ENCODE results near the gene CFAP100. TPM values are rescaled to one million over a fixed set of nuclear protein-coding genes. Genes with fewer than 3 reads are reported as not detected.

Gene CFAP100
- total RNA-seq, 1 experiment from 2014 or later, result not detected

GRCh38 chr3:126484148-126484547 lies 89.4 kb downstream of the CFAP100 start:
- no peaks in the 10 kb centered on the region for H3K36me3 ChIP-seq (ENCODE audit: control insufficient read depth, insufficient read depth, low read length)
- H3K4me1 ChIP-seq, result no peaks in the 10 kb centered on the region
- TF ChIP-seq, protein P1, sequence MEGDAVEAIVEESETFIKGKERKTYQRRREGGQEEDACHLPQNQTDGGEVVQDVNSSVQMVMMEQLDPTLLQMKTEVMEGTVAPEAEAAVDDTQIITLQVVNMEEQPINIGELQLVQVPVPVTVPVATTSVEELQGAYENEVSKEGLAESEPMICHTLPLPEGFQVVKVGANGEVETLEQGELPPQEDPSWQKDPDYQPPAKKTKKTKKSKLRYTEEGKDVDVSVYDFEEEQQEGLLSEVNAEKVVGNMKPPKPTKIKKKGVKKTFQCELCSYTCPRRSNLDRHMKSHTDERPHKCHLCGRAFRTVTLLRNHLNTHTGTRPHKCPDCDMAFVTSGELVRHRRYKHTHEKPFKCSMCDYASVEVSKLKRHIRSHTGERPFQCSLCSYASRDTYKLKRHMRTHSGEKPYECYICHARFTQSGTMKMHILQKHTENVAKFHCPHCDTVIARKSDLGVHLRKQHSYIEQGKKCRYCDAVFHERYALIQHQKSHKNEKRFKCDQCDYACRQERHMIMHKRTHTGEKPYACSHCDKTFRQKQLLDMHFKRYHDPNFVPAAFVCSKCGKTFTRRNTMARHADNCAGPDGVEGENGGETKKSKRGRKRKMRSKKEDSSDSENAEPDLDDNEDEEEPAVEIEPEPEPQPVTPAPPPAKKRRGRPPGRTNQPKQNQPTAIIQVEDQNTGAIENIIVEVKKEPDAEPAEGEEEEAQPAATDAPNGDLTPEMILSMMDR (IDR thresholded peaks at IDR 0.05; ENCODE audit: insufficient read depth in 1 of 2, low read depth in 1 of 2, low read length in 1 of 2, severe bottlenecking in 1 of 2, unreplicated experiment in 1 of 2), result no peak
- H3K4me1 Mint-ChIP-seq (ENCODE audit: low read depth, unreplicated experiment), result no peaks in the 10 kb centered on the region
- H3K27me3 ChIP-seq (replicated peaks; ENCODE audit: control insufficient read depth, insufficient read depth, low read length), result no peaks in the 10 kb centered on the region
- no peak for DNase-seq
- POLR2A ChIA-PET, result no interaction called here
- H3K4me3 ChIP-seq (ENCODE audit: low read depth, low read length), result no peak overlapping the region
- BruUV-seq (replicated peaks), result no TSS peak
- H3K27me3 Mint-ChIP-seq (ENCODE audit: insufficient read depth, unreplicated experiment), result no peaks in the 10 kb centered on the region
- H3K36me3 Mint-ChIP-seq (ENCODE audit: insufficient read depth, unreplicated experiment), result no peaks in the 10 kb centered on the region
- CTCF ChIA-PET, result interaction anchor here (0.7 kb wide), 1 partner anchor 1043 kb away, joined by 3 read pairs; no protein-coding TSS in a partner anchor
- H3K27ac Mint-ChIP-seq (ENCODE audit: unreplicated experiment), result no peak overlapping the region
- intact Hi-C loops (cut with micrococcal nuclease; ENCODE audit: unreplicated experiment), result no loop called here
- H3K4me3 Mint-ChIP-seq (ENCODE audit: unreplicated experiment), result no peak overlapping the region
- no peaks in the 10 kb centered on the region for H3K9me3 ChIP-seq
- H3K9me3 Mint-ChIP-seq (ENCODE audit: unreplicated experiment), result no peaks in the 10 kb centered on the region

GRCh38 chr3:126484662-126485061 lies 90.0 kb downstream of the CFAP100 start:
- DNase-seq, result no peak
- no peak overlapping the region for H3K27ac Mint-ChIP-seq (ENCODE audit: unreplicated experiment)
- Histone ChIP-seq H3K27me3 (replicated peaks; ENCODE audit: control insufficient read depth, insufficient read depth, low read length) (no peaks in the 10 kb centered on the region), H3K4me1 (no peaks in the 10 kb centered on the region), H3K4me3 (ENCODE audit: low read depth, low read length) (no peak overlapping the region), H3K9me3 (no peaks in the 10 kb centered on the region), H3K36me3 (ENCODE audit: control insufficient read depth, insufficient read depth, low read length) (no peaks in the 10 kb centered on the region)
- CTCF ChIA-PET, result interaction anchor here (0.7 kb wide), 1 partner anchor 1043 kb away, joined by 3 read pairs; no protein-coding TSS in a partner anchor
- no peak overlapping the region for H3K4me3 Mint-ChIP-seq (ENCODE audit: unreplicated experiment)
- POLR2A ChIA-PET, result no interaction called here
- BruUV-seq (replicated peaks), result no TSS peak
- intact Hi-C loops (cut with micrococcal nuclease; ENCODE audit: unreplicated experiment), result no loop called here
- H3K36me3 Mint-ChIP-seq (ENCODE audit: insufficient read depth, unreplicated experiment), result no peaks in the 10 kb centered on the region
- H3K4me1 Mint-ChIP-seq (ENCODE audit: low read depth, unreplicated experiment), result no peaks in the 10 kb centered on the region
- no peaks in the 10 kb centered on the region for H3K27me3 Mint-ChIP-seq (ENCODE audit: insufficient read depth, unreplicated experiment)
- no peaks in the 10 kb centered on the region for H3K9me3 Mint-ChIP-seq (ENCODE audit: unreplicated experiment)
- TF ChIP-seq, protein P1 (IDR thresholded peaks at IDR 0.05; ENCODE audit: insufficient read depth in 1 of 2, low read depth in 1 of 2, low read length in 1 of 2, severe bottlenecking in 1 of 2, unreplicated experiment in 1 of 2), result no peak

DNA sequence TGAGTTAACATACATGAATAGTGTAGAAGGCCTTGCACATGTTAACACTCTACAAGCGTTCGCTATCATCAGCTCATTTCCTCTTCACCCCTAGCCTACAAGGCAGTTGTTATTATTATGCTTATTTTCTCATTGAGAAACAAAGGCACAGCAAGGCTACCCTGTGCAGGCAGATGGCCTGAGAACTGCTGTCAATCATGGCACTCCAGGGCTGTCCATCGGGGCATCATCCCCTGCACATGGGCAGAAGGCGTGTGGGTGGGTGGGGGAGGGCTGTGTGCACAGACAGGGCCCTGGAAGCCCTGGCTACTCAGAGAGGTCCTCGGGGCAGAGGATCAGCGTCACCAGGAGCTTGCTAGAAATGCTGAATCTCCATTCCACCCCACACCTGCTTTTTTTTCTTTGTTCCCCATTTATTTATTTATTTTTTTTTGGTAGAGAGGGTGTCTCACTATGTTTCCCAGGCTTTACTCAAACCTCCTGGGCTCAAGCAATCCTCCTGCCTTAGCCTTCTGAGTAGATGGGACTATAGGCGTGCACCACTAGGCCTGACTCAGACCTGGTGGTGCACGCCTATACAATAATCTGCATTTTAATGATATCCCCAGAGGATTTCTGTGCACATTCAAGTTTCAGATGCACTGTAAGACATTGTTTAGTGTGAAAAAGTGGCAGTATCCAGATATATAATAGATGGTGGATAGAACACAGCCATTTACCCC lies 90.6 kb downstream of the CFAP100 start:
- Histone ChIP-seq H3K27me3 (replicated peaks; ENCODE audit: control insufficient read depth, insufficient read depth, low read length) (no peaks in the 10 kb centered on the region), H3K4me3 (ENCODE audit: low read depth, low read length) (no peak overlapping the region), H3K9me3 (no peaks in the 10 kb centered on the region), H3K4me1 (no peaks in the 10 kb centered on the region), H3K36me3 (ENCODE audit: control insufficient read depth, insufficient read depth, low read length) (no peaks in the 10 kb centered on the region)
- Mint-ChIP-seq H3K36me3 (ENCODE audit: insufficient read depth, unreplicated experiment) (no peaks in the 10 kb centered on the region), H3K27ac (ENCODE audit: unreplicated experiment) (no peak overlapping the region), H3K27me3 (ENCODE audit: insufficient read depth, unreplicated experiment) (no peaks in the 10 kb centered on the region), H3K4me1 (ENCODE audit: low read depth, unreplicated experiment) (no peaks in the 10 kb centered on the region), H3K4me3 (ENCODE audit: unreplicated experiment) (no peak overlapping the region), H3K9me3 (ENCODE audit: unreplicated experiment) (no peaks in the 10 kb centered on the region)
- CTCF ChIA-PET, result no interaction called here
- BruUV-seq (replicated peaks), result no TSS peak
- intact Hi-C loops (cut with micrococcal nuclease; ENCODE audit: unreplicated experiment), result no loop called here
- POLR2A ChIA-PET, result no interaction called here
- no peak for DNase-seq
- TF ChIP-seq, protein P1 (IDR thresholded peaks at IDR 0.05; ENCODE audit: insufficient read depth in 1 of 2, low read depth in 1 of 2, low read length in 1 of 2, severe bottlenecking in 1 of 2, unreplicated experiment in 1 of 2), result no peak

All from Caco-2 (cell line).